IPS-18a (cell line): ENCODE results near the gene TMEM225B.
"Not testable (repeated sequence)": the region's sequence is repeated elsewhere in the genome, so short reads cannot be mapped to it uniquely, and the experiment has no call there.

Experiments used
- H3K27ac ChIP-seq: one replicate; pipeline ENCODE4 v1.5.1; 2013; ENCODE audit warnings: low read length
- H3K27me3 ChIP-seq: one replicate; pipeline ENCODE4 v1.6.1; 2013; ENCODE audit warnings: mild to moderate bottlenecking, low read length; ENCODE audit not compliant: control insufficient read depth, insufficient read depth
- H3K36me3 ChIP-seq: one replicate; pipeline ENCODE4 v1.6.1; 2013; ENCODE audit warnings: low read depth, low read length; ENCODE audit not compliant: control insufficient read depth
- H3K4me1 ChIP-seq: one replicate; pipeline ENCODE4 v1.6.1; 2013; ENCODE audit warnings: low read depth, low read length; ENCODE audit not compliant: control insufficient read depth
- H3K4me3 ChIP-seq: one replicate; pipeline ENCODE4 v1.5.1; 2013; ENCODE audit warnings: low read length
- H3K9ac ChIP-seq: one replicate; pipeline ENCODE4 v1.6.1; 2013; ENCODE audit warnings: mild to moderate bottlenecking, low read length, moderate library complexity
- H3K9me3 ChIP-seq: one replicate; pipeline ENCODE4 v1.6.1; 2013; ENCODE audit warnings: low read depth, low read length; ENCODE audit not compliant: control insufficient read depth

The TMEM225B gene

GRCh38 chr7:99597762-99598501 lies at the start of gene TMEM225B:
TSS of gene TMEM225B (plus strand) at chr7:99598267. CDS start at chr7:99604389, 6,122 bp downstream.
- Histone ChIP-seq H3K4me3 (no peak within 1 kb of the TSS), H3K9me3 (no peaks in the 10 kb centered on the region), H3K4me1 (no peaks in the 10 kb centered on the region), H3K36me3 (no peaks in the 10 kb centered on the region), H3K27ac (no peak within 1 kb of the TSS), H3K27me3 (no peaks in the 10 kb centered on the region), H3K9ac (no peak within 1 kb of the TSS)

GRCh38 chr7:99549545-99549944 lies 48.5 kb upstream of the TMEM225B start:
- H3K4me1 ChIP-seq, H3K27me3 ChIP-seq, H3K9me3 ChIP-seq, H3K4me3 ChIP-seq, H3K9ac ChIP-seq, H3K27ac ChIP-seq: not testable (repeated sequence)
- H3K36me3 ChIP-seq: peaks cover 12% of the 10 kb centered on the region

- peaks cover 12% of the 10 kb centered on the region for H3K36me3 ChIP-seq
- H3K27me3 ChIP-seq: no peaks in the 10 kb centered on the region
- no peaks in the 10 kb centered on the region for H3K9me3 ChIP-seq
- H3K4me1 ChIP-seq: no peaks in the 10 kb centered on the region
- H3K9ac ChIP-seq: peak overlapping the region; percentile 78
- peak overlapping the region; percentile 77 for H3K4me3 ChIP-seq
- peak overlapping the region; percentile 42 for H3K27ac ChIP-seq
Observed at GRCh38 chr7:99551334-99551733, 46.7 kb upstream of the TMEM225B start.

GRCh38 chr7:99551767-99552463 lies 46.2 kb upstream of the TMEM225B start, which contains the start of gene FAM200A:
TSS of gene FAM200A (minus strand) at chr7:99552114. CDS start at chr7:99548407, 3,707 bp downstream.
- peak within 1 kb of the TSS; percentile 77 for H3K4me3 ChIP-seq
- peak within 1 kb of the TSS; percentile 78 for H3K9ac ChIP-seq
- H3K27me3 ChIP-seq: no peaks in the 10 kb centered on the region
- H3K27ac ChIP-seq: peak within 1 kb of the TSS; percentile 42
- no peaks in the 10 kb centered on the region for H3K4me1 ChIP-seq
- peaks cover 12% of the 10 kb centered on the region for H3K36me3 ChIP-seq
- no peaks in the 10 kb centered on the region for H3K9me3 ChIP-seq

- Histone ChIP-seq H3K4me3 (no peak overlapping the region), H3K9ac (no peak overlapping the region), H3K27ac (no peak overlapping the region), H3K27me3 (no peaks in the 10 kb centered on the region), H3K4me1 (no peaks in the 10 kb centered on the region), H3K9me3 (no peaks in the 10 kb centered on the region), H3K36me3 (peaks cover 1% of the 10 kb centered on the region)
Observed at GRCh38 chr7:99553039-99553438, 45.0 kb upstream of the TMEM225B start.

- Histone ChIP-seq H3K9ac (no peak overlapping the region), H3K4me3 (no peak overlapping the region), H3K36me3 (no peaks in the 10 kb centered on the region), H3K27ac (no peak overlapping the region), H3K9me3 (no peaks in the 10 kb centered on the region), H3K27me3 (no peaks in the 10 kb centered on the region), H3K4me1 (no peaks in the 10 kb centered on the region)
Observed at GRCh38 chr7:99554939-99555338, 43.1 kb upstream of the TMEM225B start.

GRCh38 chr7:99557196-99557607 lies 40.9 kb upstream of the TMEM225B start:
- peaks cover 20% of the 10 kb centered on the region for H3K36me3 ChIP-seq

GRCh38 chr7:99557940-99558305 lies 40.1 kb upstream of the TMEM225B start:
- no peaks in the 10 kb centered on the region for H3K27me3 ChIP-seq
- H3K4me1 ChIP-seq: no peaks in the 10 kb centered on the region
- H3K36me3 ChIP-seq: peaks cover 27% of the 10 kb centered on the region
- H3K9me3 ChIP-seq: no peaks in the 10 kb centered on the region
- peak overlapping the region; percentile 92 for H3K4me3 ChIP-seq
- H3K9ac ChIP-seq: peak overlapping the region; percentile 98
- peak overlapping the region; percentile 92 for H3K27ac ChIP-seq

More at GRCh38 chr7:99557196-99557607, 40.9 kb upstream of the TMEM225B start:
- H3K27ac ChIP-seq: no peak overlapping the region
- no peaks in the 10 kb centered on the region for H3K9me3 ChIP-seq
- H3K27me3 ChIP-seq: no peaks in the 10 kb centered on the region
- H3K9ac ChIP-seq: peak overlapping the region; percentile 98
- peak overlapping the region; percentile 92 for H3K4me3 ChIP-seq
- no peaks in the 10 kb centered on the region for H3K4me1 ChIP-seq

GRCh38 chr7:99558306-99559174 lies 39.5 kb upstream of the TMEM225B start, which contains the start of gene ZNF655:
TSS of gene ZNF655 (plus strand) at chr7:99558642. CDS start at chr7:99560560, 1,918 bp downstream.
- Histone ChIP-seq H3K36me3 (peaks cover 31% of the 10 kb centered on the region), H3K27me3 (no peaks in the 10 kb centered on the region), H3K4me3 (peak within 1 kb of the TSS; percentile 92), H3K9ac (peak within 1 kb of the TSS; percentile 98), H3K27ac (peak within 1 kb of the TSS; percentile 92), H3K9me3 (no peaks in the 10 kb centered on the region), H3K4me1 (no peaks in the 10 kb centered on the region)

GRCh38 chr7:99559175-99559915 lies 38.7 kb upstream of the TMEM225B start:
- Histone ChIP-seq H3K4me1 (no peaks in the 10 kb centered on the region), H3K9ac (peak overlapping the region; percentile 98), H3K36me3 (peaks cover 39% of the 10 kb centered on the region)

More at GRCh38 chr7:99559175-99559915, 38.7 kb upstream of the TMEM225B start:
- Histone ChIP-seq H3K9me3 (no peaks in the 10 kb centered on the region), H3K27me3 (no peaks in the 10 kb centered on the region), H3K4me3 (peak overlapping the region; percentile 92), H3K27ac (peak overlapping the region; percentile 43)
